Measurements from ENCODE around the gene APH1B. TPM values are rescaled to one million over a fixed set of nuclear protein-coding genes. Genes with fewer than 3 reads are reported as not detected.
A peak's percentile ranks its signal among the peaks of the same experiment; 100 is the strongest.

APH1B gene
- total and polyA plus RNA-seq, 2 of the 4 experiments (the other 2 are of a cell fraction) = 7.0 to 7.7 TPM

DNA sequence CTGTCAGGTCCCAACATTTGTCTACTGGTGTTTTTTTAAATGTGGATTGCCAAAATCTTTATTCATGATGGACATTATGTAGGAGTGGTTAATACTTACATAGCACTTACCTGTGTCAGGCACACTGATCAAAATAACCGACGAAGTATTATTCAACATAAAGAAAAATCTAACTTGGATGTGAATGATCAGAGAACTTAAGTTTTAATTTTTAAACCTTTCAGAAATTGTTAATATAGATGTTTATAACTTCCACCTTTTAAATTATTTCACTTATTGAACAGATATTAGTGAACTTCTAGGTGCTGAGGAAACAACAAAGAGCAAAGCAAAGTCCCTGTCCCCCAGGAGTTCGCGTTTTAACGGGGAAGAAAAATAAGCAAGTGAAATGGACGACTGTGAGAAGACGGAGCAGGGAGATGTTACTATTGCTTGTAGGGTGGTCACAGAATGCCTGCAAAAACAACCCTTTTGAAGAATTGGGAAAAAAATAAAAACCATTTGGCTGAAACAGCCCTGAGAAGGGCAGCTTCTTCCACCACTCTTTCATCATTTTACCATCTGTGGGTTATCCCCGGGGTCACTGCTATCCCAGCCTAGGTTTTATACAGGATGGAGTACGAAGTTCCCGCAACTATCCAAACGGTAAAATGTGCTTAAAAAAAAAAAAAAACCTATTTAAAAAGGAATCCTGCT, 915 bp upstream of the APH1B start:
- WGBS, 2 experiments (ENCODE audit: extremely low coverage in 2 of 2, insufficient read length in 1 of 2) = no CpG with 5 or more reads among the region's 11 CpGs
- Histone ChIP-seq H3K4me3 (ENCODE audit: insufficient read depth, low read depth, low read length) (peak overlapping the region; percentile 71), H4K5ac (ENCODE audit: low read depth, low read length) (peak overlapping the region; percentile 83), H3K18ac (ENCODE audit: low read depth, low read length) (peak overlapping the region; percentile 67), H3K9ac (ENCODE audit: low read depth, low read length) (peak overlapping the region; percentile 91), H2AK9ac (replicated peaks; ENCODE audit: low read depth, low read length, poor library complexity) (peak overlapping the region; percentile 18), H3K27me3 (ENCODE audit: control insufficient read depth, insufficient read depth, low read length) (no peaks in the 10 kb centered on the region), H3K4me1 (ENCODE audit: control insufficient read depth, insufficient read depth, low read length) (peaks cover 3% of the 10 kb centered on the region; the same call in 1 of the 2 replicates), H2AFZ (replicated peaks; ENCODE audit: low read length, poor library complexity) (peak overlapping the region; percentile 78), H3K9me1 (ENCODE audit: insufficient read depth, low read length) (peaks cover 3% of the 10 kb centered on the region), H3K36me3 (ENCODE audit: control insufficient read depth, insufficient read depth, low read length) (peaks cover 7% of the 10 kb centered on the region), H2BK120ac (ENCODE audit: low read depth, low read length) (peak overlapping the region; percentile 50), H4K8ac (ENCODE audit: low read depth in 2 of 2, low read length in 2 of 2) (peak overlapping the region; percentile 81 to 85), H3K9me3 (ENCODE audit: control insufficient read depth, insufficient read depth, low read length) (no peaks in the 10 kb centered on the region; the same call in 1 of the 2 replicates), H4K91ac (ENCODE audit: insufficient read depth, low read depth, low read length) (peak overlapping the region; percentile 64; the same call in 1 of the 2 replicates), H3K4me2 (ENCODE audit: low read depth, low read length) (peak overlapping the region; percentile 78), H2BK20ac (ENCODE audit: low read depth, low read length) (peak overlapping the region; percentile 17; the same call in 1 of the 2 replicates), H2BK5ac (ENCODE audit: low read depth, low read length, poor library complexity, severe bottlenecking) (peak overlapping the region; percentile 35), H3K23ac (ENCODE audit: low read depth, low read length) (peak overlapping the region; percentile 91), H3K56ac (ENCODE audit: extremely low read depth, insufficient read depth, low read length) (peak overlapping the region; percentile 87), H3K27ac (ENCODE audit: insufficient read depth, low read length) (peak overlapping the region; percentile 86), H3K79me1 (ENCODE audit: low read depth in 1 of 2, low read length in 2 of 2) (peaks cover 6 to 10% of the 10 kb centered on the region in 2 experiments; a peak in 3 of 4 replicates), H4K20me1 (ENCODE audit: insufficient read depth, low read length) (no peaks in the 10 kb centered on the region), H3K4ac (ENCODE audit: low read depth, low read length) (peak overlapping the region; percentile 88), H2BK15ac (ENCODE audit: low read depth, low read length) (peak overlapping the region; percentile 10; the same call in 1 of the 3 replicates), H3K14ac (replicated peaks; ENCODE audit: low read depth, low read length) (peak overlapping the region; percentile 91), H2AK5ac (ENCODE audit: low read depth, low read length) (0 out of 2 replicates have a peak overlapping the region, but pooled peaks have one; percentile 13)
- BruUV-seq (replicated peaks) = no TSS peak
- TF ChIP-seq NFE2L2 (IDR thresholded peaks at IDR 0.05; ENCODE audit: low read depth, low read length) (no peak), RCOR1 (IDR thresholded peaks at IDR 0.05; ENCODE audit: insufficient replicate concordance, low read length) (no peak)
- ChIA-PET CTCF (interaction anchor here (0.5 to 1.0 kb wide), 3 partner anchors 12 to 345 kb away, joined by 3 to 5 read pairs (median 3); no protein-coding TSS in a partner anchor), POLR2A (ENCODE audit: unreplicated experiment) (interaction anchor here (1.1 kb wide), 1 partner anchor 119 kb away, joined by 3 read pairs; the partner anchor contains the start of gene RPS27L)
- ATAC-seq (ENCODE audit: low read depth) (no peak; the same call in 1 of the 2 replicates), DNase-seq (peak; percentile 12)
- dilution Hi-C loops (cut with HindIII; ENCODE audit: low sequenced_read_pairs, unreplicated experiment) (no loop called here), in situ Hi-C loops (cut with MboI; ENCODE audit: low sequenced_read_pairs) (loop anchor here (25.0 kb wide), 1 partner anchor 786 kb away; no protein-coding TSS in a partner anchor), intact Hi-C loops (cut with micrococcal nuclease) (loop anchor here (2.0 kb wide), 3 partner anchors 88 to 220 kb away; partner anchors contain the start of genes RAB8B and RPS27L)

All from IMR-90 (cell line).